ENCODE measurements around the gene PPP1R15B.
A peak's percentile ranks its signal among the peaks of the same experiment; 100 is the strongest.

Gene PPP1R15B

GRCh38 chr1:204448991-204449677, 37.5 kb upstream of the PPP1R15B start:
- H3K9me3 ChIP-seq = no peaks in the 10 kb centered on the region
- in situ Hi-C loops (cut with MboI; ENCODE audit: low sequenced_read_pairs) = loop anchor here (5.0 kb wide), 1 partner anchor 53 kb away; no protein-coding TSS in a partner anchor

DNA sequence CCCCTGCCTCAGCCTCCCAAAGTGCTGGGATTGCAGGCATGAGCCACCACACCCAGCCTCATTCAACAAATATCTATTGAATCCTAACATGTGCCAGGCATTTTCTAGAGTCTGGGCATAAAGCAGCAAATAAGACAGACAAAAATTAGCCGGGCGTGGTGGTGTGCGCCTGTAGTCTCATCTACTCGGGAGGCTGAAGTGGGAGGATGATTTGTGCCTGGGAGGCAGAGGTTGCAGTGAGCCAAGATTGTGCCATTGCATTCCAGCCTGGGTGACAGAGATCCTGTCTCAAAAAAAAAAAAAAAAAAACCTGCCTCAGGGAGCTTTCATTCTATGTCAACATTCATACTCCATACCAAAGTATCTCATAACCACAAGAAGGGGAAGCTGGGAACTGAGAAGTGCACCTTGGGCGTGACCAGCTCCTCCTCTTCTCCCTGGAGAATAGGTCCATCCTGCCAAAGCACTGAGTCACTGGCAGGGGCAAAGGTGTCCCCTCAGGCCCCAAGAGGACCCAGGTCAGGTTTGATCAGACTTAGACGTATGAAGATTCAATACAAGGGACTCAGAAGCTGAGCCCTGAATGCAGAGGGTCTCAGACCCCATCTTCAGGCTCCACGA, 36.8 kb upstream of the PPP1R15B start:
- Histone ChIP-seq H3K9me3 (no peaks in the 10 kb centered on the region), H3K4me1 (no peaks in the 10 kb centered on the region), H3K36me3 (replicated peaks) (peaks cover 9% of the 10 kb centered on the region), H3K4me3 (no peak overlapping the region), H3K27me3 (ENCODE audit: low read depth) (no peaks in the 10 kb centered on the region)
- DNase-seq (ENCODE audit: low spot score in 2 of 2) = no peak
- in situ Hi-C loops (cut with MboI; ENCODE audit: low sequenced_read_pairs) = loop anchor here (5.0 kb wide), 1 partner anchor 54 kb away; no protein-coding TSS in a partner anchor

More at GRCh38 chr1:204448991-204449677, 37.5 kb upstream of the PPP1R15B start:
- Histone ChIP-seq H3K4me3 (no peak overlapping the region), H3K27me3 (ENCODE audit: low read depth) (no peaks in the 10 kb centered on the region), H3K36me3 (replicated peaks) (peaks cover 6% of the 10 kb centered on the region), H3K4me1 (no peaks in the 10 kb centered on the region)
- no peak for DNase-seq (ENCODE audit: low spot score in 2 of 2)

DNA sequence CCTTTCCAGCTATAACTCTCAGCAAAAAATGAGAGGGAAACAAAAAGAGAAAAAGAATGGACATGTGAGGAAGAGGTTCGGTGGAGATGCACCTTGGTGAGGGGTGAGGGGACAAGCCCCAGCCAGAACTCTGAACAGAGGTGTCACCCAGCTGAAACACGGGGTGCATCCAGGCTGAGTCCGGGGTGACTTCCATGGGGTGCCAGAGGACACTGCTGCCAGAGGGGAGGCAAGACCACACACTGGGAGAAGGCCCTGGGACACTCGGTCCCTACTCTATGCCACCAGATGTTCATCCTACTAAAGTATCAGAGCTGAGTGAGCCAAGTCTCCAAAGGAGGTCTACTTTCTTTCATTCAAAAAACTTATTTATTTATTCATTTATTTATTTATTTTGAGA, 36.1 kb upstream of the PPP1R15B start:
- H3K4me3 ChIP-seq = no peak overlapping the region
- H3K9me3 ChIP-seq = no peaks in the 10 kb centered on the region
- no peaks in the 10 kb centered on the region for H3K4me1 ChIP-seq
- H3K36me3 ChIP-seq (replicated peaks) = peaks cover 10% of the 10 kb centered on the region
- in situ Hi-C loops (cut with MboI; ENCODE audit: low sequenced_read_pairs) = loop anchor here (5.0 kb wide), 1 partner anchor 55 kb away; no protein-coding TSS in a partner anchor
- DNase-seq (ENCODE audit: low spot score in 2 of 2) = no peak
- H3K27me3 ChIP-seq (ENCODE audit: low read depth) = no peaks in the 10 kb centered on the region

DNA sequence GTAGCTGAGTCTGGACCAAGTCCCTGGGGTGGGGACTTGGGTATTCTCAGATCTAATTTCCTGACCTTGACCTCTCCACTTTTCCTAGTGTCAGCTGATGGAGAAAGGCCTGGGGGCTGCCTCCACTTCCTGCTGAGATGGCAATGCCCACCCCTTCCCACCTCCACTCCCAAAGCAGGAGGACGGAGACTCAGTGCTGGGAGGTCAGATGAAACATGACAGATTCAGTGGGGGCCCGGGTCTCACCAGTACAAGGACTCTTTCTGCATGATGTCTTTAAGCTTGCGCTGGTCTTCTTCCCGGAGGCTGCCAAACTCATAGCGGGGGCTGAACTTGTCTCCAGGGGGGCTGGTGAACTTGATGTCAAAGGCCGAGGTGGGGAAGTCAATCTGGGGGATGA, 35.6 kb upstream of the PPP1R15B start:
- H3K27me3 ChIP-seq (ENCODE audit: low read depth) = no peaks in the 10 kb centered on the region
- no peaks in the 10 kb centered on the region for H3K4me1 ChIP-seq
- no peak overlapping the region for H3K4me3 ChIP-seq
- H3K9me3 ChIP-seq = no peaks in the 10 kb centered on the region
- H3K36me3 ChIP-seq (replicated peaks) = peaks cover 10% of the 10 kb centered on the region
- no peak for DNase-seq (ENCODE audit: low spot score in 2 of 2)
- in situ Hi-C loops (cut with MboI; ENCODE audit: low sequenced_read_pairs) = loop anchor here (5.0 kb wide), 1 partner anchor 55 kb away; no protein-coding TSS in a partner anchor

GRCh38 chr1:204446413-204447111, 34.9 kb upstream of the PPP1R15B start:
- Histone ChIP-seq H3K4me3 (no peak overlapping the region), H3K9me3 (no peaks in the 10 kb centered on the region), H3K27me3 (ENCODE audit: low read depth) (no peaks in the 10 kb centered on the region), H3K4me1 (no peaks in the 10 kb centered on the region), H3K36me3 (replicated peaks) (peaks cover 10% of the 10 kb centered on the region)
- in situ Hi-C loops (cut with MboI; ENCODE audit: low sequenced_read_pairs) = loop anchor here (5.0 kb wide), 1 partner anchor 56 kb away; no protein-coding TSS in a partner anchor
- DNase-seq (ENCODE audit: low spot score in 2 of 2) = peak; percentile 34 to 71

DNA sequence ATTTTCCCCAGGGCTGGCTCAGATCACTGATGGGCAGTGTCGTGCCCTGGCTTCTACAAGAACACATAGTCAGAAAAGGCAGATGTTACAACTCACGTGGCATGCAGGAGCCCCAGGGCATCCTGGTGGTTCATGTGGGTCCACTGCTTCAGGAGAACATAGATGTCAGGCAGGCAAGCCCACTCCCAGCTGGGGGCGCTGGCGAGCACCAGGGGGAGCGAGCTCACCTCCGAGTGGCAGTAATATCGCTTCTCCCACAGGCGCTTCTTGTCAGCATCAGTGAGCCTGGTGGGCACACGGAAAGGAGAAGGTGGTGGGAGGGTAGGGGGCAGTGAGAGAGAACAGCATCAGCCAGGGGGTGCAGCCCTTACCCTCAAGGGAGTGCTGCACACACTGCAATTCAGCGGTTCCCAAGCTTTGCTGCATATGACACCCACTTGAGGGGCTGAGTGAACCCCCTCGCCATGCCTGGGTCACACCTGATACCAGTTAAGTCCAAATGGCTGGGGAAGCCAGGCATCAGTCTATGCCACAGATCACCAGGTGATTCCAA, 34.3 kb upstream of the PPP1R15B start:
- H3K4me1 ChIP-seq = no peaks in the 10 kb centered on the region
- no peaks in the 10 kb centered on the region for H3K27me3 ChIP-seq (ENCODE audit: low read depth)
- no peaks in the 10 kb centered on the region for H3K9me3 ChIP-seq
- H3K4me3 ChIP-seq = no peak overlapping the region
- in situ Hi-C loops (cut with MboI; ENCODE audit: low sequenced_read_pairs) = loop anchor here (5.0 kb wide), 1 partner anchor 56 kb away; no protein-coding TSS in a partner anchor
- DNase-seq (ENCODE audit: low spot score in 2 of 2) = peak; percentile 7 to 83
- H3K36me3 ChIP-seq (replicated peaks) = peaks cover 16% of the 10 kb centered on the region

DNA sequence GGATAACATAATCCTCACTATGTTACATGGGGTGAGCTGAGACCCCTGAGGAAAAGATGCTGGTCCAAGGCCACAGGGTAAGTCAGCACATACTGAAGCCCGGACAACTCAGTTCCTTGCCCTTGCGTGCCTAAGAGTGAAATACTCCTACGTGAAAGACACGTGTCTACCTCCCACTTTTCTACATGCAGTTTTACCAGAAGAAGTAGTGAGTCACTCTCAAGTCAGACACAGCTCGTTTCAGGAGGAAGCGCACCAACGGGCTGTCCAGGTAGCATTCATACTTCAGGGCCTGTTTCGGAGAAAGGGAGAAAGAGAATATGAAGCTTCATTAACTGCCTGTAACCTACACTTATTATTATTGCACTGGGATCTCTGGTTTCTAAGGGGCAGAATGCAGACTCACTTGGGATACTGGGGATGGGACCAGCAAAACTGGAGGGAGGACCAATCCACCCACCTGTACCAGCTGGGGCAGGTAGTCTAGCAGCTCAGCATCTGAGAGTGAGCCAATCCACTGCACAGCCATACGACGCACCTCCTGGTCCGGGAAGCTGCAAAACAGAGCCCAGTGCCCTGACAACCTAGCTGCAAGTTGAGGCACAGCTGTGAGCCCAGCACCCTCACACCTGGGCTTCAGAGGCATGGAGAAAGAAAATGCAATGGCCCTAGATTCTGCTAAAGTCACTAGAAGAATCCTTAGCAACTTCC, 32.4 kb upstream of the PPP1R15B start:
- Histone ChIP-seq H3K9me3 (no peaks in the 10 kb centered on the region), H3K4me1 (no peaks in the 10 kb centered on the region), H3K36me3 (replicated peaks) (peaks cover 16% of the 10 kb centered on the region), H3K4me3 (no peak overlapping the region), H3K27me3 (ENCODE audit: low read depth) (no peaks in the 10 kb centered on the region)
- in situ Hi-C loops (cut with MboI; ENCODE audit: low sequenced_read_pairs) = no loop called here
- no peak for DNase-seq (ENCODE audit: low spot score in 2 of 2)

- in situ Hi-C loops (cut with MboI; ENCODE audit: low sequenced_read_pairs) = no loop called here
- no peak overlapping the region for H3K4me3 ChIP-seq
- peaks cover 16% of the 10 kb centered on the region for H3K36me3 ChIP-seq (replicated peaks)
- no peaks in the 10 kb centered on the region for H3K4me1 ChIP-seq
- H3K9me3 ChIP-seq = no peaks in the 10 kb centered on the region
- DNase-seq (ENCODE audit: low spot score in 2 of 2) = no peak
- H3K27me3 ChIP-seq (ENCODE audit: low read depth) = no peaks in the 10 kb centered on the region
Observed at GRCh38 chr1:204443260-204443619, 31.6 kb upstream of the PPP1R15B start.

- no peaks in the 10 kb centered on the region for H3K27me3 ChIP-seq (ENCODE audit: low read depth)
- H3K9me3 ChIP-seq = no peaks in the 10 kb centered on the region
- in situ Hi-C loops (cut with MboI; ENCODE audit: low sequenced_read_pairs) = no loop called here
- H3K4me3 ChIP-seq = no peak overlapping the region
- peaks cover 16% of the 10 kb centered on the region for H3K36me3 ChIP-seq (replicated peaks)
- no peaks in the 10 kb centered on the region for H3K4me1 ChIP-seq
- DNase-seq (ENCODE audit: low spot score in 2 of 2) = no peak
Observed at GRCh38 chr1:204442376-204443259, 31.0 kb upstream of the PPP1R15B start.

DNA sequence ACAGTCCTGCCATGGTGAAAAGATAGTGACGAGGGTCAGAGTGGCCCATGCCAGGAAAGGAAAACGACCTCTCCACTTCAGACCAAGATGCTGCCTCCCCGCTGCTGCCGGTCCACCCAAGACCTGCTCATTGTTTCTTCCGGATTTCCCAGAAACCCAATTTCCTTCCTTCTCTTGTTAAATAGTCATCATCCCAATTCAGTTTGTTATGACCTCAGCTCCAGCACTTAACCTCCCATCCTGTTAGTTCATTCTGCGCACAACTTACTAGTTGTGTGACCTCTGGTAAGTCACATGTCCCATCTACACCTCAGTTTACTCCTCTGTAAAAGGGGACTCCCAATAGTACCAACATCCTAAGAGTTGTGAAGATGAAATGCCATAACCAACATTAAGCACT, 29.9 kb upstream of the PPP1R15B start:
- H3K4me1 ChIP-seq = no peaks in the 10 kb centered on the region
- peaks cover 16% of the 10 kb centered on the region for H3K36me3 ChIP-seq (replicated peaks)
- in situ Hi-C loops (cut with MboI; ENCODE audit: low sequenced_read_pairs) = no loop called here
- DNase-seq (ENCODE audit: low spot score in 2 of 2) = no peak
- no peaks in the 10 kb centered on the region for H3K27me3 ChIP-seq (ENCODE audit: low read depth)
- H3K4me3 ChIP-seq = no peak overlapping the region
- H3K9me3 ChIP-seq = no peaks in the 10 kb centered on the region

DNA sequence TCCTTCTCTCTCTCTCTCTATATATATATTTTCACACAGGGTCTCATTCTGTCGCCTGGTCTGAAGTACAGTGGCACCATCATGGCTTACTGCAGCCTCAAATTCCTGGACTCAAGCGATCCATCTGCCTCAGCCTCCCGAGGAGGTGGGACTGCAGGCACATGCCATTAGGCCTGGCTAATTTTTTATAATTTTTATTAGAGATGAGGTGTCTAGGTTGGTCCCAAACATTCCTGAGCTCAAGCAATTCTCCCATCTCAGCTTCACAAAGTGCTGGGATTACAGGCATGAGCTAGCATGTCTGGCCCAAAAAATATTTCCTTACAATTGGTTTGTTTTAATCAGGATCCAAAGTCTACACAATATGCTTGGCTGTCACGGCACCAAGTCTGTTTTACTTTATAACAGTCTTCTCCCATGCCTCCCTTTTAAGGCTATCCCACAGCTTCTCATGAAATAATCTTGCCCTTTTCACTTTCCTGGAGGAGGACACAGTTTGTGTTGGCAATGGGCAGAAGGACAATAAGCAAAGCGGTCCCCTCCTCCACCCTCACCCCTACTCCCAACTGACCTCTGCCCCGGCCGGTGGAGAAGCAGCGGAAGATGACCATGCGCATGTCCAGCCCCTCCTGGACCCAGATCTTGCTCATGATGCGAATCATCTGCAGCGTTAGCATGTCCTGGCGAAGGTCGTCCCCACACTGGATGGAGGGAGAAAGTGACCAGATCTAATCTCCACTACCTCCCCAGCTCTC, 28.2 kb upstream of the PPP1R15B start:
- in situ Hi-C loops (cut with MboI; ENCODE audit: low sequenced_read_pairs) = no loop called here
- H3K36me3 ChIP-seq (replicated peaks) = peaks cover 11% of the 10 kb centered on the region
- no peaks in the 10 kb centered on the region for H3K4me1 ChIP-seq

GRCh38 chr1:204438628-204439027, 27.0 kb upstream of the PPP1R15B start:
- no peaks in the 10 kb centered on the region for H3K9me3 ChIP-seq
- no peaks in the 10 kb centered on the region for H3K27me3 ChIP-seq (ENCODE audit: low read depth)
- in situ Hi-C loops (cut with MboI; ENCODE audit: low sequenced_read_pairs) = no loop called here
- no peak overlapping the region for H3K4me3 ChIP-seq
- no peaks in the 10 kb centered on the region for H3K4me1 ChIP-seq
- DNase-seq (ENCODE audit: low spot score in 2 of 2) = no peak
- peaks cover 13% of the 10 kb centered on the region for H3K36me3 ChIP-seq (replicated peaks)

More for the DNA sequence above, 28.2 kb upstream of the PPP1R15B start:
- DNase-seq (ENCODE audit: low spot score in 2 of 2) = no peak
- H3K27me3 ChIP-seq (ENCODE audit: low read depth) = no peaks in the 10 kb centered on the region
- no peak overlapping the region for H3K4me3 ChIP-seq
- no peaks in the 10 kb centered on the region for H3K9me3 ChIP-seq

Measured in HAP-1 (cell line).